HG03521 (cell line): ENCODE measurements around the gene ZNF669.

ENCODE experiments used
- ATAC-seq: cut with Tn5 transposase; IDR thresholded peaks from one replicate; pipeline ENCODE4 v1.9.1; 2021; ENCODE audit warnings: mild to moderate bottlenecking, moderate library complexity; ENCODE audit not compliant: unreplicated experiment

Gene ZNF669

DNA sequence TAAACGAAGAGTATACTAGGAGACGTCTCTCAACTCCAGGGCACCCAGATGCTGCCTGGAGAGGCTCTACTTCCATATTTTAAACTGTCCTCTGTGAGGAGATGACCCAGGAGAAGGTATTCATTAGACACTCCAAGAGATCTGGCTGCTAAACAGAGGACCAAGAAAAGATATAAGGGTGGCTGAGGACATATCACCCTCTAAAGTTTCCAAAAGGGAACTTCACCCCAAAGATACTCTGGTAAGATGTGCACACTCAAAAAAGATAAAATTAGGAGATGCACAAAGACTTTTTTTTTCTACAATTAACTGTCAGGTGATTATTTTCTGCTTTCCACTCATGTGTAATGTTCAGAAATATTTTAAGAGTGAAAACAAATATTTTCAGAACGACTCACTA, 26.9 kb downstream of the ZNF669 start:
- no peak for ATAC-seq

DNA sequence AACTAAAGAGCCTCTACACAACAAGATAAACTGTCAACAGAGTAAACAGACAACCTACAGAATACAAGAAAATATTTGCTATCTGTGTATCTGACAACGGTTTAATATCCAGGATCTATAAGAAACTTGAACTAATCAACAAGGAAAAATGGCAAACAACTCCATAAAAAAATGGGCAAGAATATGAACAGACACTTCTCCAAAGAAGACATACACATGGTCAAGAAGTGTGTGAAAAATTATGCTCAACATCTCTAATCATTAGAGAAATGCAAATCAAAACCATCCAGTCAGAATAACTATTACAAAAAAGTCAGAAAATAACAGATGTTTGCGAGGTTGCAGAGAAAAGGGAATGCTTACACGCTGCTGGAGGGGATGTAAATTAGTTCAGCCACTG, 33.5 kb downstream of the ZNF669 start:
- no peak for ATAC-seq

DNA sequence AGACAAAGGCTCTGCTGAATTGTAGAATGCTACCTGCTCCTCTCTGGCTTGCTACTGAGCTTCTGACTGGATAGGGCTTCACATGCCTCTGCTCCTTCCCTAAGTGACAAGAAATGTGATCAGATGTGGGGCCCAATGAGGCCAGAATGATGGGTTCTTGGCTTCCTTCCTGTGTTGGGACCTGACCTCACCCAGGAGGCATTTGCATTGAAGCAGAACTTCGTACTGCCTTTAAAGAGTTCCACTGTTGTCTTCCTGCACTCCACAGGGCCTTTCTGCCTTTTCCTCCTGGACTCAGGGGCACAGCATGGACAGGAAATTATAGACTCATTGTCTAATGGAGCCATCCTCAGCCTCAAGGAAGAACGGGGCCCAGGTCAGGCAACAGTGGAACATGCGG, 39.9 kb downstream of the ZNF669 start:
- no peak for ATAC-seq

DNA sequence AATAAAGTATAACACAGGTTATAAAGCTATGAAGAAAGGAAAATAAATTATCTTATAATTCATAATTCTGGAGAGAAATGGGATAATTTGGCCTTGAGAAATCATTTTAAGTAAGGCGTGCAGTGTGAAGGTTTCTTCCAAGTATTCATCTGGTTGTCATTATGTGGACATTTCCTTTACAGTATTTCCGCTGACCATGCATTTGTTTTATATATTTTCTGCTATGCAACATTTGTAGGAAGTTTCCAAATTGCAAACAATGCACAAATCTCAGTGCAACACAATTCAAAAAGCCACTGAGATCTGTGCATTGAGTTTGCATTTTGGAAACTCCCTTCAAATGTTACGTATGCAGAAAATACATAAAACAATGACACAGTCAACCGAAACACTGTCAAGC, 43.4 kb downstream of the ZNF669 start:
- no peak for ATAC-seq

DNA sequence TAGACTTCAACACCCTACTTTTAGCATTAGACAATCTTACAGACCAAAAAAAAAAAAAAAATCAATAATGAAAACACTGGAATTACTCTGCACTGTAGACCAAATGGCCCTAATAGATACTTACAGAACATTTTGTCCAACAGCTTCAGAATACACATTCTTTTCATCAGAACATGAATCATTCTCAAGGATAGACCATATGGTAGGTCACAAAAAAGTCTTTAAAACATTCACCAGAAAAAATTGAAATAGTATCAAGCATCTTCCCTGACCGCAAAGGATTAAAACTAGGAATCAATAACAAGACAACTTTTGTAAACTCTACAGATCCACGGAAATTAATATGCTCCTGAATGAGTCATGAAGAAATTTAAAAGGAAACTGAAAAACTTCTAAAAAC, 48.1 kb downstream of the ZNF669 start:
- no peak for ATAC-seq

DNA sequence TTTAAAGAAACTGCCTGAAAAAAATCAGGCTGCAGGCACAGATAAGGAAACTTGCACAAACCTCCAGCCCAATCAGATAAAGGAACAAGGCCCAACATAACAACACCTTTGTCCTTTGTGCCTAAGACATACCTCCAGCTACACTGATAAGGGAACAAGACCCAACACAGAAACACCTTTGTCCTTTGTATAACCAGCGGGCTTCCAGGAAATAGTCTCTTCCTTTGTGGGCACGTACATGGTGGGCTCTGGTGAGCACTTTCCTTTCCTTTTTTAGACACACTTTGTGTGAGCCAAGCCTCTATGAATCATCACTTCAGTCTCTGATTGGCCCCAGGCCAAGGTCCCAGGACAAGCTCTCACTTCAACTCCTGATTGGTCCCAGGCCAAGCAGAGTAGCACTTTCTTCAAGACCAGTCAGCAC, 49.2 kb downstream of the ZNF669 start:
- no peak for ATAC-seq
